GM12878 (cell line): Measurements from ENCODE around the gene CD300E. TPM values are rescaled to one million over a fixed set of nuclear protein-coding genes. Genes with fewer than 3 reads are reported as not detected.

Experiments used
- ATAC-seq: fragments of 200-7000 bp; cut with Tn5 transposase; 3 replicates; pipeline ENCODE4 v1.9.1; 2020; ENCODE audit warnings: mild to moderate bottlenecking, moderate library complexity
- BruUV-seq: library from RNA; stranded (reverse); fragments of 400-500 nt; replicated peaks from 2 replicates; lab custom pipeline; 2021; lab: Mats Ljungman, UMichigan
- CTCF ChIA-PET: fragments of 300-600 bp; sonication (Branson Sonifier 250); formaldehyde crosslinking; extraction: SDS; loops from one replicate; lab custom pipeline; 2021; ENCODE audit warnings: inconsistent platforms; lab: Yijun Ruan, JAX
- POLR2A ChIA-PET: fragments of 350-600 bp; formaldehyde crosslinking; extraction: SDS; loops from one replicate; lab custom pipeline; 2021; ENCODE audit warnings: inconsistent platforms; lab: Charles Lee
- RAD21 ChIA-PET: fragments of 300-600 bp; sonication (Branson Sonifier 250); formaldehyde crosslinking; loops from one replicate; lab custom pipeline; 2023; ENCODE audit warnings: antibody characterized with exemption; ENCODE audit not compliant: unreplicated experiment; lab: Charles Lee
- SMC1A ChIA-PET: fragments of 300-600 bp; sonication (Branson Sonifier 250); formaldehyde crosslinking; loops from one replicate; lab custom pipeline; 2023; ENCODE audit not compliant: unreplicated experiment, uncharacterized antibody; lab: Charles Lee
- DNase-seq: peaks from one replicate; pipeline ENCODE4 v3.0.0-alpha.2; 2011; ENCODE audit warnings: low read depth, low spot score
- FAIRE-seq: peaks from 3 replicates; lab custom pipeline; 2011; peaks lifted over from hg19 to GRCh38; lab: Jason Lieb, UNC
- H2AFZ ChIP-seq: 2 replicates; pipeline ENCODE4 v1.6.0; 2011; ENCODE audit warnings: low read depth, low read length, control low read depth; ENCODE audit not compliant: control insufficient read depth
- H3K27ac ChIP-seq: 2 replicates; pipeline ENCODE4 v1.5.1; 2011; ENCODE audit warnings: control low read depth; ENCODE audit not compliant: control insufficient read depth, insufficient read depth
- H3K27me3 ChIP-seq, 2 experiments: replicated peaks in 1 of 2; 2 replicates each; pipeline versions ENCODE4 v1.6.0 to v1.6.1; 2011; ENCODE audit warnings: low read length in 1 of 2; ENCODE audit not compliant: control insufficient read depth in 2 of 2, insufficient read depth in 2 of 2
- H3K36me3 ChIP-seq, 2 experiments: 2 replicates each; pipeline ENCODE4 v1.5.1; 2011; ENCODE audit warnings: low read length in 1 of 2; ENCODE audit not compliant: control insufficient read depth in 2 of 2, insufficient read depth in 2 of 2
- H3K4me1 ChIP-seq: 2 replicates; pipeline ENCODE4 v1.6.1; 2011; ENCODE audit warnings: mild to moderate bottlenecking, low read length, moderate library complexity, mixed read lengths; ENCODE audit not compliant: control insufficient read depth, insufficient read depth
- H3K4me2 ChIP-seq: 2 replicates; pipeline ENCODE4 v1.6.0; 2011; ENCODE audit warnings: control low read depth; ENCODE audit not compliant: control insufficient read depth, insufficient read depth
- H3K4me3 ChIP-seq: fragments of 200-600 bp; sonication (generic); 2 replicates; pipeline ENCODE4 v1.5.1; 2016
- H3K79me2 ChIP-seq: 2 replicates; pipeline ENCODE4 v1.6.0; 2011; ENCODE audit warnings: low read length; ENCODE audit not compliant: control insufficient read depth, insufficient read depth
- H3K9ac ChIP-seq: 2 replicates; pipeline ENCODE4 v1.8.0; 2011; ENCODE audit warnings: low read length, control low read depth, mixed read lengths; ENCODE audit not compliant: control insufficient read depth, insufficient read depth
- H3K9me3 ChIP-seq: replicated peaks from 3 replicates; pipeline ENCODE4 v1.5.1; 2011; ENCODE audit warnings: mild to moderate bottlenecking, low read length; ENCODE audit not compliant: control insufficient read depth, insufficient read depth
- H4K20me1 ChIP-seq: 2 replicates; pipeline ENCODE4 v1.6.0; 2011; ENCODE audit not compliant: control insufficient read depth, insufficient read depth
- BMI1 ChIP-seq: fragments of 450-650 bp; IDR thresholded peaks from 2 replicates; pipeline ENCODE4 v1.6.1; 2016; ENCODE audit warnings: mild to moderate bottlenecking, moderate library complexity, borderline replicate concordance
- CTCF ChIP-seq, 3 experiments: IDR thresholded peaks in 2 of 3; conservative IDR thresholded peaks in 1 of 3; 2 replicates each; pipeline ENCODE4 v1.5.1; 2011; ENCODE audit warnings: low read depth in 3 of 3, low read length in 3 of 3, mild to moderate bottlenecking in 3 of 3, control low read depth in 2 of 3, moderate library complexity in 2 of 3, inconsistent platforms in 1 of 3, mixed read lengths in 1 of 3; ENCODE audit not compliant: control insufficient read depth in 2 of 3, insufficient read depth in 1 of 3; ENCODE audit errors: extremely low read depth in 1 of 3
- JUNB ChIP-seq: IDR thresholded peaks from 2 replicates; pipeline ENCODE4 v1.6.1; 2016; ENCODE audit warnings: antibody characterized with exemption, mild to moderate bottlenecking
- NBN ChIP-seq: fragments of 450-650 bp; IDR thresholded peaks from 2 replicates; pipeline ENCODE4 v1.6.1; 2016
- PBX3 ChIP-seq: IDR thresholded peaks from 2 replicates; pipeline ENCODE4 v1.6.1; 2011; ENCODE audit warnings: mild to moderate bottlenecking, low read depth, low read length, moderate library complexity; ENCODE audit not compliant: insufficient replicate concordance
- RELA ChIP-seq: fragments of 450-650 bp; IDR thresholded peaks from 2 replicates; pipeline ENCODE4 v1.8.0; 2014; ENCODE audit warnings: borderline replicate concordance; ENCODE audit not compliant: partially characterized antibody
- SREBF2 ChIP-seq: IDR thresholded peaks from 2 replicates; pipeline ENCODE4 v1.6.1; 2012; ENCODE audit warnings: mild to moderate bottlenecking, low read length
- TAF1 ChIP-seq: IDR thresholded peaks from 2 replicates; pipeline ENCODE4 v1.6.1; 2011; ENCODE audit warnings: mild to moderate bottlenecking, low read depth, low read length, borderline replicate concordance
- ZNF207 ChIP-seq: fragments of 450-650 bp; IDR thresholded peaks from 2 replicates; pipeline ENCODE4 v1.6.1; 2014; ENCODE audit warnings: antibody characterized with exemption, mild to moderate bottlenecking, borderline replicate concordance
- ZNF217 ChIP-seq: fragments of 450-650 bp; IDR thresholded peaks from 2 replicates; pipeline ENCODE4 v1.6.1; 2017; ENCODE audit warnings: antibody characterized with exemption, mild to moderate bottlenecking
- WGBS: methylation state at CpG from one replicate; pipeline ENCODE4 v1.1.6; 2016; ENCODE audit warnings: low lambda C conversion rate; ENCODE audit not compliant: insufficient replicate concordance, insufficient coverage; ENCODE audit errors: missing lambda C conversion rate; 5-methylcytosine and 5-hydroxymethylcytosine counted together
- in situ Hi-C: fragments of 300-500 bp; cut with MboI; formaldehyde crosslinking; loops from 9 replicates; pipeline ENCODE4 v1.14.3; 2018; ENCODE audit warnings: mixed read lengths
- intact Hi-C: fragments of 100-400 bp; cut with micrococcal nuclease; formaldehyde crosslinking; loops from one replicate; pipeline ENCODE4 v1.14.2; 2022; ENCODE audit not compliant: unreplicated experiment
- polyA plus RNA-seq, 11 experiments: library from polyadenylated mRNA; depleted of rRNA in 4 of 11; unstranded in 6 of 11; stranded (reverse) in 5 of 11; fragments of >200 nt; fragmentation: Nextera tagmentation in 4 of 11; fragmentation: Illumina TruSeq in 1 of 11; extraction: Ambion mirVana in 4 of 11; extraction: Trizol in 1 of 11; gene quantifications; 1 replicate in 1 of 11; 2 replicates in 10 of 11; pipeline versions ENCODE4 v1.2.1 to v1.2.3, GENCODE V29; 2011 to 2016; ENCODE audit warnings: inconsistent platforms in 2 of 11, missing spikeins in 2 of 11, low read depth in 1 of 11
- total RNA-seq, 4 experiments: library from RNA; depleted of rRNA in 3 of 4; stranded (reverse); fragments of >200 nt in 3 of 4; fragmentation: Illumina TruSeq in 1 of 4; extraction: Trizol in 1 of 4; gene quantifications; 2 replicates each; pipeline versions ENCODE4 v1.2.1 to v1.2.3, GENCODE V29; 2013 to 2021
- TF ChIP-seq, protein P1 (sequence below): fragments of 150-350 bp; IDR thresholded peaks from 2 replicates; pipeline ENCODE4 v1.6.1; 2014; ENCODE audit warnings: mild to moderate bottlenecking, low read depth, low read length

Gene CD300E
- total and polyA plus RNA-seq, 10 of the 15 experiments (the other 5 are each of a cell fraction or from before 2014, with no cell fraction given) = not detected

DNA sequence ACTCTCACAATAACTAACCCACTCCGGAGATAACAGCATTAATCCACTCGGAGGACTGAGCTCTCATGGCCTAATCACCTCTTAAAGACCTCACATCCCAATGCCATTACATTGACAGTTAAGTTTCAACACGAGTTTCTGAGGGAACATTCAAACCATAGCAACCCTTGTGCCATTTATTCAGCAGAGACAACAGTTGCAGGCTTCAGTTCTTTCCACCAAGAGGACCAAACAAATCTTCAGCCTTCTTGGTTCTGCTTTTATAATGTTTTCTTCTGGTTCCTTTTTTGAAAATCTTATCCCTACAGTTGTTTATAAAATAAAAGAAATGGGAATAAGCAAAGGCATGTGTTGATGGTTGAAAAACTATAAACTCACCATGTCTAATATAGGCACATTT lies 2.1 kb upstream of the CD300E start:
- no peak for FAIRE-seq
- no peak overlapping the region for H3K27ac ChIP-seq
- H3K4me3 ChIP-seq = no peak overlapping the region
- no peak overlapping the region for H3K9ac ChIP-seq
- intact Hi-C loops = no loop called here
- H3K79me2 ChIP-seq = no peaks in the 10 kb centered on the region
- in situ Hi-C loops = no loop called here
- peaks cover 3% of the 10 kb centered on the region; the same call in 1 of the 3 replicates for H3K9me3 ChIP-seq
- H3K36me3 ChIP-seq = no peaks in the 10 kb centered on the region
- H3K4me1 ChIP-seq = no peaks in the 10 kb centered on the region
- H4K20me1 ChIP-seq = no peaks in the 10 kb centered on the region
- ATAC-seq = no peak
- SMC1A ChIA-PET = interaction anchor here (1.2 kb wide), 1 partner anchor 31 kb away, joined by 3 read pairs; no protein-coding TSS in a partner anchor
- WGBS = 18% methylated on average over 3 of the region's 3 CpGs
- H3K4me2 ChIP-seq = no peak overlapping the region
- POLR2A ChIA-PET = no interaction called here
- BruUV-seq = no TSS peak
- DNase-seq = no peak
- CTCF ChIA-PET = no interaction called here
- peaks cover 0 to 6% of the 10 kb centered on the region in 2 experiments; a peak in 2 of 4 replicates for H3K27me3 ChIP-seq
- H2AFZ ChIP-seq = no peak overlapping the region
- RAD21 ChIA-PET = no interaction called here
- TF ChIP-seq SREBF2 (no peak), TAF1 (no peak), ZNF217 (no peak)

DNA sequence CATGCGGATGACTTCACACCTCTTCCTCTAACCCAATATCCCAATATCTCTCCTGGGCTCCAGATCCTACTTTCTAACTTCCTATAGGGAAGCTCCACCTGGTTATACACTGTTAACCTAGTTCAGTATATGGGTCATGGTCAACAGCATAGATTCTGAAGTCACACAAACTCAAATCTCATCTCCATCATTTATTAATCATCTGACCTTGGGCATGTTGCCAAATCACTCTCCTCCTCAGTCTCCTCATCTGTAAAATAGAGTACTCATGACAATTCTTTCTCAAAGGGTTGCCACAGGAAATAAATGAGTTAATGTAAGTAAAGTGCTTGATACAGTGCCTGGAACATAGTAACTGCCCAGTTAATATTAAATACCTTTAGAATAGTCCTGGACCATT lies 593 bp upstream of the CD300E start:
- no TSS peak for BruUV-seq
- ATAC-seq = no peak
- FAIRE-seq = no peak

More for the DNA sequence above, 593 bp upstream of the CD300E start:
- ChIA-PET SMC1A (interaction anchor here (1.4 kb wide), 1 partner anchor 10 kb away, joined by 3 read pairs; no protein-coding TSS in a partner anchor), RAD21 (interaction anchor here (1.2 kb wide), 1 partner anchor 10 kb away, joined by 3 read pairs; no protein-coding TSS in a partner anchor), POLR2A (no interaction called here), CTCF (interaction anchor here (0.6 to 2.1 kb wide), 3 partner anchors 21 to 245 kb away, joined by 3 to 7 read pairs (median 3); no protein-coding TSS in a partner anchor)
- no peaks in the 10 kb centered on the region for H4K20me1 ChIP-seq
- no peaks in the 10 kb centered on the region for H3K79me2 ChIP-seq
- H3K4me2 ChIP-seq = no peak overlapping the region
- H3K27ac ChIP-seq = no peak overlapping the region
- H3K4me3 ChIP-seq = no peak overlapping the region
- no peaks in the 10 kb centered on the region for H3K36me3 ChIP-seq
- no peak overlapping the region for H2AFZ ChIP-seq
- TF ChIP-seq, protein P1, sequence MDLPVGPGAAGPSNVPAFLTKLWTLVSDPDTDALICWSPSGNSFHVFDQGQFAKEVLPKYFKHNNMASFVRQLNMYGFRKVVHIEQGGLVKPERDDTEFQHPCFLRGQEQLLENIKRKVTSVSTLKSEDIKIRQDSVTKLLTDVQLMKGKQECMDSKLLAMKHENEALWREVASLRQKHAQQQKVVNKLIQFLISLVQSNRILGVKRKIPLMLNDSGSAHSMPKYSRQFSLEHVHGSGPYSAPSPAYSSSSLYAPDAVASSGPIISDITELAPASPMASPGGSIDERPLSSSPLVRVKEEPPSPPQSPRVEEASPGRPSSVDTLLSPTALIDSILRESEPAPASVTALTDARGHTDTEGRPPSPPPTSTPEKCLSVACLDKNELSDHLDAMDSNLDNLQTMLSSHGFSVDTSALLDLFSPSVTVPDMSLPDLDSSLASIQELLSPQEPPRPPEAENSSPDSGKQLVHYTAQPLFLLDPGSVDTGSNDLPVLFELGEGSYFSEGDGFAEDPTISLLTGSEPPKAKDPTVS = no peak
- TF ChIP-seq RELA (no peak), NBN (no peak), BMI1 (no peak), ZNF207 (no peak), JUNB (no peak), PBX3 (no peak), CTCF (IDR thresholded peaks at IDR 0.05 in 2 of 3, conservative IDR thresholded peaks at IDR 0.05 in 1 of 3; ENCODE audit: control insufficient read depth in 2 of 3, extremely low read depth in 1 of 3, insufficient read depth in 1 of 3, low read depth in 3 of 3, low read length in 3 of 3) (no peak)
- H3K9ac ChIP-seq = no peak overlapping the region
- WGBS = 94% methylated on average over 1 of the region's 1 CpG
- in situ Hi-C loops = no loop called here
- no peaks in the 10 kb centered on the region for H3K4me1 ChIP-seq
- H3K9me3 ChIP-seq = peaks cover 3% of the 10 kb centered on the region; the same call in 1 of the 3 replicates
- peaks cover 1 to 6% of the 10 kb centered on the region in 2 experiments; a peak in 2 of 4 replicates for H3K27me3 ChIP-seq
- intact Hi-C loops = no loop called here
- DNase-seq = no peak
